Measurements from ENCODE around the gene HS6ST1.
"Not testable (repeated sequence)": the region's sequence is repeated elsewhere in the genome, so short reads cannot be mapped to it uniquely, and the experiment has no call there.

The HS6ST1 gene

GRCh38 chr2:128280901-128281321, 37.8 kb downstream of the HS6ST1 start:
- FAIRE-seq: no peak

- FAIRE-seq: no peak
Observed at GRCh38 chr2:128280158-128280871, 38.4 kb downstream of the HS6ST1 start.

DNA sequence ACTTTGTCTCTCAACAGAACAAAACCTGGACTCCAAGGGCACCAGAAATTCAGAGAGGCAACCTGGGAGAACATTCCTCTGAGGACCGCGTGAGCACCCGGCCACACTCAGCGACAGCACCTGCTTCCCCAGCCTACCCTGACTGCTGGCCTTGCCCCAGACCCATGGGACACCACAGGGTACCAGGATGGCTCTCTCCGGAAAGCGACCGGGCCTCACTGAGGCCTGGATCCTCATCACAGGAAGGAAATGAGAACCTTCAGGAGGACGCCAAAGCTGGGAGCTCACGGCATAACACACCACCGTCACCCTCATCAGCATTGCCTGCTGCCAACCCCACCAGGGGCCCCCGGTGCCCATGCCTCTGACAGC, 38.9 kb downstream of the HS6ST1 start:
- no peak for FAIRE-seq

- no peak for FAIRE-seq
Observed at GRCh38 chr2:128279009-128279408, 39.7 kb downstream of the HS6ST1 start.

- FAIRE-seq: no peak
Observed at GRCh38 chr2:128277961-128278681, 40.5 kb downstream of the HS6ST1 start.

GRCh38 chr2:128276878-128277675, 41.6 kb downstream of the HS6ST1 start:
- FAIRE-seq: no peak

GRCh38 chr2:128275498-128276045, 43.1 kb downstream of the HS6ST1 start:
- FAIRE-seq: no peak

DNA sequence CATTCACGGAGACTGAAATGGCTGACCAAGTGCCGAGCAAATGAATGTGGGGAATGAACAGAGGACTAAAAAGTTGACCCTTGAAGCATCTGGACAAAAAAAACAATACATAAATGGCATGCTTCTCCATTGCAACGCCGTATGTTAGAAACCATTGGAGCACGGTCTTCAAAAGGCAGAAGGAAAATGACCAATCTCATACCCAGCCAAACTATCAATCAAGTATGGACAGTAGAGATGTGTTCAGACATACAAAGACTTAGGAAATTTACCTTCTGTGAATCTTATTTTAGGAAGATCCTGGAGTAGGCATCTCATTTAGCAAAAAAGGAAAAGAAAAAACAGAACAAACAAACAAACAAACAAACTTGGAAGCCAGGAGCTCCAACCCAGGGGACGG, 44.5 kb downstream of the HS6ST1 start:
- FAIRE-seq: no peak

GRCh38 chr2:128273469-128274081, 45.1 kb downstream of the HS6ST1 start:
- no peak for FAIRE-seq

GRCh38 chr2:128272601-128273468, 45.8 kb downstream of the HS6ST1 start:
- FAIRE-seq: no peak

GRCh38 chr2:128271911-128272600, 46.6 kb downstream of the HS6ST1 start:
- no peak for FAIRE-seq

DNA sequence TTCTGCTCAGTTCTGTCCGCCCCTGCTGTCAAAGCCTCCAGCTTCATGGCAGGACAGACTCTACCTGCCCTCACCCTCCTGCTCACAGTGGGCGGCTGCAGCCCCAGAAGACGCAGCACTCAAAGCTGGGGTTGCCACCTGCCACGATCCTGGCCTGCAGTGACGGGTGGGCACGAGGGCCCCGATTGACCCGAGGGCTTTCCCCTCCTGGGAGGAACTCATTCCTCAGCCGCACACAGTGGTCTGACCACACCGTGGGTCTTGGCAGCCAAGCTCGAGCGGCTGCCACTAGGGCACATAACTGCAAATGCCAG, 47.1 kb downstream of the HS6ST1 start:
- FAIRE-seq: no peak

GRCh38 chr2:128270672-128271596, 47.7 kb downstream of the HS6ST1 start:
- FAIRE-seq: no peak

DNA sequence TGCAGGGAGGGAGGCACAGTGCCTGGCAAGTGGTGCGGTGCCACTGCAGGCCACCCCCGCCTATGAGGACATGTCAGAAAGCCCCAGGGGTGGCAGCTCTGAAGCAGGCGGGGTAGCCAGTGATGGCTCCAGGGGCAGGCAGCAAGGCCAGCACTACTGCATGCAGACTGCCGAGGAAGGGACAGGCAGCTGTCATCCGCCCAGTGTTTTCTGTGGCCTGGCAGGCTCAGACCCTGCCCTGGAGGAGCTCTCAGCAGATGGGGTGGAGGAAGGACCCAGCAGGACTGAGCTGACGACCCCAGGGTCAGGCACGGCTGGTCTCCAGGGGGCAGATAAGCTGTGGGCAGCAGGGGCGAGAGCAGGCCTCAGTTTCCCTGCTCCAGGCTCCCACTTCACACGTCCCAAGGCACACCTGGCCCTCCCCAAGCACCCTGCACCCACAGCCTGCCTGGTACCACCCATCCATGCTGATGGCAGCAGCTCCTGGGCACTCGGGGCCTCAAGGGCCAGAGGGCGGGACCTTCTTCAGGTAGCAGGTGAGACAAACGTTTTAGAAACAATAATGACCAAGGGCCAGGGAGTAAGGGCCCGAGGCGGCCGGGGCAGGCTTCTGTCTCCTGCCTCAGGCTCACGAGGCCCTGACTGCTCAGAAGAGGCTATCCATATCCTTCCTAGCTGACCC, 48.5 kb downstream of the HS6ST1 start:
- no peak for FAIRE-seq

- no peak for FAIRE-seq
Observed at GRCh38 chr2:128269063-128269989, 49.3 kb downstream of the HS6ST1 start.

DNA sequence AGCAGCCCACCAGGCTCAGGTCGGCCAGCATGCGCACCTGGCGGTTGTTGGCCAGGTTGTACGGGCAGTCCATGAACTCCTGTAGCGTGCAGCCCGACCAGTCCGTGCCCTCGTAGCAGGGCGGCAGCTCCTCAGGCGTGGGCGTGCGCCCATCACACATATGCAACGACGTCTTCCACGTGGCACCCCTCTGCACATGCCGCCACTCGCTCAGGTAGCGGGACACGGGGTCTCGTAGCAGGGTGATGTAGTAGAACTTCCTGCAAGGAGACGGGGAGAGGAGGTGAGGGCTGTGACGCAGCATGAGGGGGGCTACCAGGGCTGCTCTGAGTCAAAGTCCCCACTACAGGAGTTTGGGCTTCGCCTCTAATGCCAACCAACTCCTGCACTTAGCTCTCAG, 50.1 kb downstream of the HS6ST1 start:
- FAIRE-seq: not testable (repeated sequence)

- FAIRE-seq: not testable (repeated sequence)
Observed at GRCh38 chr2:128268145-128268544, 50.5 kb downstream of the HS6ST1 start.

DNA sequence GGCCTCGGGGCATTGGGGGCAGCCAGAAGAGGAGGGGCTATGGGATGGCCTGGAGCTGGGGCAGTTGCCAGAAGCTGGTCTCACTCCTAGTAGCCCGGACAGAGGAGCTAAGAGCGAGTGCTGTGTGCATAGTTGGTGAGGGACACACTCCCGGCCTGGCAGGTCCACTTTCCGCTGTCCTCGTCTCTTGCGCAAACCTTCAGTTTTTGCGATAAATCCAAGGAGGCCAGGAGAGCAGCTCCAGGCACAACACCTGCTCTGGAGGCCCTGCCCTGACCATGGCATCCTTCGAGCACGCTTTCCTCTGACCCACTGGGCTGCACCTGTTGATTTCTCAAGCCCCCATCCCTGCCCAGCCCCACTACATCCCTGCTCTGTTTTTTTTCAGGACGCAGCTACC, 51.0 kb downstream of the HS6ST1 start:
- FAIRE-seq: not testable (repeated sequence)
